HG03442 (cell line): ENCODE results near the gene WWTR1.

ENCODE experiments used
- ATAC-seq: cut with Tn5 transposase; IDR thresholded peaks from one replicate; pipeline ENCODE4 v1.9.1; 2021; ENCODE audit warnings: mild to moderate bottlenecking, moderate library complexity; ENCODE audit not compliant: unreplicated experiment

Gene WWTR1

GRCh38 chr3:149625795-149626194, 32.0 kb downstream of the WWTR1 start:
- ATAC-seq = no peak

DNA sequence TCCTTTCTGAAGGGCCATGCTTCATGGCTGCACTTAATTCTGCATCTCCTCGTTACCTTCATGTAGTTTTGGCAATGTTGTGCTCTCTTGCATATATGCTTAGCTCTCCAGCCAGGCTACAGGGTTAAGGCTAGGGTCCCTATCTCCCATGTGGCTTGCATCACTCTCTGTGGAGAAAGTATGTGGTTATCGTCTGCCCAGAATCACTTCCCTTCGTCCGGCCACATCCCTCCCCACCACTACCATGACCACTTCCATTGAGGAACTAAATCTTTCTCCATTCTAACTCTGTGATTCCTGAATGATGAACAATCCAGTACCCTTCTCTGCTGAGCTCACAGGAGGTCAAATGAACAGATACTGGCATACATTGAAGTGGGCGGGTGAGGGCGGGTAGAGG, 34.0 kb downstream of the WWTR1 start:
- no peak for ATAC-seq

- peak; percentile 76 for ATAC-seq
Observed at GRCh38 chr3:149621218-149622005, 36.4 kb downstream of the WWTR1 start.

- ATAC-seq = peak; percentile 63
Observed at GRCh38 chr3:149620291-149621020, 37.4 kb downstream of the WWTR1 start.

DNA sequence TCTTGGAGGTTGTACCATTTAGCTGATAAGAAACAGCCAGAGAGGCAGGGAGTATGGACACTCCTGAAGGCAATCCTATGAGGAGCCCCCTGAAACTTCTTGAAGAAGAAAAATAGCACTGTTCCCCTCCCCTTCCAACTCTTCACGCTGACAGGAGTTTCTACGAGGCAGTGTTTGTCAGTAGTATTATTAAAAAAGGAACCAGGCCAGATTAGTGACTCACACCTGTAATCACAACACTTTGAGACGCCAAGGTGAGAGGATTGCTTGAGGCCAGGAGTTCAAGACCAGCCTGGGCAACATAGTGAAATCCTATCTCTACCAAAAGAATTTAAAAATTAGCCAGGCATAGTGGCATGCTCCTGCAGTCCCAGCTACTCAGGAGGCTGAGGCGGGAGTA, 38.7 kb downstream of the WWTR1 start:
- ATAC-seq = no peak

- ATAC-seq = no peak
Observed at GRCh38 chr3:149618151-149619123, 39.4 kb downstream of the WWTR1 start.

GRCh38 chr3:149615731-149616221, 42.0 kb downstream of the WWTR1 start:
- ATAC-seq = no peak

DNA sequence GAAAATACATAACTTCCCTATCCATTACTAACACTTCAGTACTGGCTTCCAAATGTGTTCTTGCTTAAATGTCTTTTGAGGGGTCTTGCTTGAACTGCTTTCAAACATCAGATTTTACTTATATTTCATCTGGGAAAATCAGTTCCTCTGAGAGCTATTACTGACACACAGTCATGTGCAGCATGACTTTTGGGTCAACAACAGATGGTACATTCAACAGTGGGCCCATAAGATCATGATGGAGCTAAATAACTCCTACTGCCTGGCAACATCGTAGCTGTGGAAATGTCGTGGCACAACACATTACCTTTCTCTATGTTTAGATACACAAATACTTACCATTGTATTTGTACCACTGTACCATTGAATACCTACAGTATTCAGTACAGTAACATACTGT, 43.8 kb downstream of the WWTR1 start:
- ATAC-seq = no peak

GRCh38 chr3:149612456-149612855, 45.4 kb downstream of the WWTR1 start:
- ATAC-seq = no peak

GRCh38 chr3:149611149-149611548, 46.7 kb downstream of the WWTR1 start:
- ATAC-seq = no peak

GRCh38 chr3:149610351-149611105, 47.3 kb downstream of the WWTR1 start:
- ATAC-seq = no peak

GRCh38 chr3:149609595-149609994, 48.2 kb downstream of the WWTR1 start:
- ATAC-seq = peak; percentile 94

- ATAC-seq = no peak
Observed at GRCh38 chr3:149608987-149609386, 48.8 kb downstream of the WWTR1 start.

- no peak for ATAC-seq
Observed at GRCh38 chr3:149605902-149606301, 51.9 kb downstream of the WWTR1 start.

- ATAC-seq = no peak
Observed at GRCh38 chr3:149604125-149604875, 53.5 kb downstream of the WWTR1 start.

DNA sequence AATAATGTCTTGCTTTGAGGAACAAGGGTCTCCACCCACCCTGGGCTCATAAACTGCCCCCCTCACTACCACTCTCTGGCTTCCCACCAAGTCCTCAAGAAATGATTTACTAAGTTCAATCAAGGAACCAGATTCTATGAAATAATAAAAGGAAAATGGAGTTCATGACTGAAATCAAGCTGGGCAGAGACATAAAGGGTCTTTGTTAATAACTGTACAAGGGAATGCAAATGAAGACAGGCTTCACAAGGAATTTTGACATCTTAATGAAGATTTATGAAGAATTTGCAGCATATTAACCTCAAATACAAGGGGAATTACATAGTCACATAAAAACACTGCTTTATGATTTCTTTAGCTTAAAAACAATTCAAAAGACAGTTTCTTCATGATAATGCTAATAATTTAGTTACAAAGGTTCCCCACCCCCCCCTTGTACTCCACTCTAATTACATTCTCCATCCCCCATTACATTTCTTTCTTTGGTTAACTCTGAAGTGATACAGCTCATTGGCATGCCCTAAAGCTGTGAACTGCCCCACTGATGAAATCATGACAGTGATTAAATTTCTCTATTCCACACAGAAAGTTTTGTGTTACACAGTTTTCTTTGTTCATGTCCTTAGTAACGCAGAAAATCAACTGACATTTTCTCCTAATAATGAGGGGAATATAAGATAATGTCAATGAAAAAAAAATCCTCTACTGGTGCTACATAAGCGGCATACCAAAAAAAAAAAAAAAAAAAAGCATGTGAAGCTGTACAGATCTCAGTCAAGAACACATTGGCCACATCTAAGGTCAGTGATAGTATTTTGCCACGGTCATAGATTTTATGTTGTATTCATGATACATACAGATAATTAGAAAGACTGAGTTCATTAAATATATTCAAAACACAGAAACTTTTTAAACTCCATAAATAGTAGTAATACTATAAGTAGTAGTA, 54.4 kb downstream of the WWTR1 start:
- ATAC-seq = no peak

DNA sequence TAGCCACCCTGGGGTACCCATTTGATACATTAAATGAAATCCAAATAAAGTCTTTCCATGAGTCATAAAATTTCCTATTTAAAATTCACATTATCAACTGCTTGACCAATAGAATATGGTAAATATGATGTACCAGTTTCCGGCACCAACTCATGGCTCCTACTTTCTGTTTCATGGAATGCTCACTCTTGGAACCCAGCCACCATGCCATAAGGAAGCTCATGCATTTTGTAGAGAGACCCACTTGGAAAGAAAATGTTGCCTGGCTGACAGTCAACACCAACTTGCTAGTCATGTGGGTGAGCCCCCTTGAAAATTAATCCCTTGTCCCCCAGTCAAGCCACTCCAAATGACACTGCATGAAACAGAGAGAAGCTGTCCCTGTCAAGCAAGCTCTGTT, 57.2 kb downstream of the WWTR1 start:
- ATAC-seq = no peak

DNA sequence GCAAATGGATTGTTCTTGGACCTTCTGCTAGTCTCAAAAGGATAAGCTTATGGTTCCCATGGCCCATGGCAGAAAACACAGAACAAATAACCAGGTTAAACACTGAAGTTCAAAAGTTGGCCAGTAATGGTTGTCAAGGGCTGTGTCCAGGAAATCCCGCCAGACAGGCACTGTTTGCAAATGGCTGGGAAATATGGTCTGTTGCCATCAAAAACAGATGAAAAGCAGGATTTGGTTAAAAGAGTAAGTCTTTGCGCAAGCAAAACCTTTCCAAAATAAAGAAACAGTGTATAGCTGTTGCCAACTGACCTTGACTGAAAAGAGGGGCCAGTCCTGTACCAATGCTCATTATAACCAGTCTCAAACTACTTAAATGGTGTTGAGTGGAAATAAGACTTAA, 58.6 kb downstream of the WWTR1 start:
- ATAC-seq = no peak
